GM12878 (cell line): ENCODE results near the gene KIF25. TPM values are rescaled to one million over a fixed set of nuclear protein-coding genes. Genes with fewer than 3 reads are reported as not detected.

Experiments used
- ATAC-seq: fragments of 200-7000 bp; cut with Tn5 transposase; 3 replicates; pipeline ENCODE4 v1.9.1; 2020; ENCODE audit warnings: mild to moderate bottlenecking, moderate library complexity
- BruUV-seq: library from RNA; stranded (reverse); fragments of 400-500 nt; replicated peaks from 2 replicates; lab custom pipeline; 2021; lab: Mats Ljungman, UMichigan
- CTCF ChIA-PET: fragments of 300-600 bp; sonication (Branson Sonifier 250); formaldehyde crosslinking; extraction: SDS; loops from one replicate; lab custom pipeline; 2021; ENCODE audit warnings: inconsistent platforms; lab: Yijun Ruan, JAX
- POLR2A ChIA-PET: fragments of 350-600 bp; formaldehyde crosslinking; extraction: SDS; loops from one replicate; lab custom pipeline; 2021; ENCODE audit warnings: inconsistent platforms; lab: Charles Lee
- RAD21 ChIA-PET: fragments of 300-600 bp; sonication (Branson Sonifier 250); formaldehyde crosslinking; loops from one replicate; lab custom pipeline; 2023; ENCODE audit warnings: antibody characterized with exemption; ENCODE audit not compliant: unreplicated experiment; lab: Charles Lee
- SMC1A ChIA-PET: fragments of 300-600 bp; sonication (Branson Sonifier 250); formaldehyde crosslinking; loops from one replicate; lab custom pipeline; 2023; ENCODE audit not compliant: unreplicated experiment, uncharacterized antibody; lab: Charles Lee
- DNase-seq: peaks from one replicate; pipeline ENCODE4 v3.0.0-alpha.2; 2011; ENCODE audit warnings: low read depth, low spot score
- FAIRE-seq: peaks from 3 replicates; lab custom pipeline; 2011; peaks lifted over from hg19 to GRCh38; lab: Jason Lieb, UNC
- H2AFZ ChIP-seq: 2 replicates; pipeline ENCODE4 v1.6.0; 2011; ENCODE audit warnings: low read depth, low read length, control low read depth; ENCODE audit not compliant: control insufficient read depth
- H3K27ac ChIP-seq: 2 replicates; pipeline ENCODE4 v1.5.1; 2011; ENCODE audit warnings: control low read depth; ENCODE audit not compliant: control insufficient read depth, insufficient read depth
- H3K27me3 ChIP-seq, 2 experiments: replicated peaks in 1 of 2; 2 replicates each; pipeline versions ENCODE4 v1.6.0 to v1.6.1; 2011; ENCODE audit warnings: low read length in 1 of 2; ENCODE audit not compliant: control insufficient read depth in 2 of 2, insufficient read depth in 2 of 2
- H3K36me3 ChIP-seq, 2 experiments: 2 replicates each; pipeline ENCODE4 v1.5.1; 2011; ENCODE audit warnings: low read length in 1 of 2; ENCODE audit not compliant: control insufficient read depth in 2 of 2, insufficient read depth in 2 of 2
- H3K4me1 ChIP-seq: 2 replicates; pipeline ENCODE4 v1.6.1; 2011; ENCODE audit warnings: mild to moderate bottlenecking, low read length, moderate library complexity, mixed read lengths; ENCODE audit not compliant: control insufficient read depth, insufficient read depth
- H3K4me2 ChIP-seq: 2 replicates; pipeline ENCODE4 v1.6.0; 2011; ENCODE audit warnings: control low read depth; ENCODE audit not compliant: control insufficient read depth, insufficient read depth
- H3K4me3 ChIP-seq: fragments of 200-600 bp; sonication (generic); 2 replicates; pipeline ENCODE4 v1.5.1; 2016
- H3K79me2 ChIP-seq: 2 replicates; pipeline ENCODE4 v1.6.0; 2011; ENCODE audit warnings: low read length; ENCODE audit not compliant: control insufficient read depth, insufficient read depth
- H3K9ac ChIP-seq: 2 replicates; pipeline ENCODE4 v1.8.0; 2011; ENCODE audit warnings: low read length, control low read depth, mixed read lengths; ENCODE audit not compliant: control insufficient read depth, insufficient read depth
- H3K9me3 ChIP-seq: replicated peaks from 3 replicates; pipeline ENCODE4 v1.5.1; 2011; ENCODE audit warnings: mild to moderate bottlenecking, low read length; ENCODE audit not compliant: control insufficient read depth, insufficient read depth
- H4K20me1 ChIP-seq: 2 replicates; pipeline ENCODE4 v1.6.0; 2011; ENCODE audit not compliant: control insufficient read depth, insufficient read depth
- NRF1 ChIP-seq: conservative IDR thresholded peaks from 2 replicates; pipeline ENCODE4 v1.6.1; 2011; ENCODE audit warnings: mild to moderate bottlenecking, low read depth, low read length, improper control_type of control experiment
- PAX5 ChIP-seq: IDR thresholded peaks from 2 replicates; pipeline ENCODE4 v1.6.1; 2011; ENCODE audit warnings: low read depth, low read length, borderline replicate concordance
- POLR2AphosphoS5 ChIP-seq: IDR thresholded peaks from 2 replicates; pipeline ENCODE4 v1.6.1; 2011; ENCODE audit warnings: mild to moderate bottlenecking, low read length, inconsistent platforms
- RAD21 ChIP-seq: IDR thresholded peaks from 2 replicates; pipeline ENCODE4 v1.6.1; 2011; ENCODE audit warnings: mild to moderate bottlenecking, low read depth, low read length, moderate library complexity; ENCODE audit not compliant: insufficient read depth
- SMC3 ChIP-seq: IDR thresholded peaks from 2 replicates; pipeline ENCODE4 v1.6.1; 2011; ENCODE audit warnings: low read length, improper control_type of control experiment, borderline replicate concordance
- SREBF2 ChIP-seq: IDR thresholded peaks from 2 replicates; pipeline ENCODE4 v1.6.1; 2012; ENCODE audit warnings: mild to moderate bottlenecking, low read length
- SUPT20H ChIP-seq: IDR thresholded peaks from 2 replicates; pipeline ENCODE4 v1.6.1; 2011; ENCODE audit warnings: low read depth, mild to moderate bottlenecking, low read length, moderate library complexity, borderline replicate concordance; ENCODE audit not compliant: control insufficient read depth
- SUZ12 ChIP-seq: fragments of 200-600 bp; sonication (generic); IDR thresholded peaks from one replicate; pipeline ENCODE4 v1.6.1; 2018; ENCODE audit warnings: antibody characterized with exemption, mild to moderate bottlenecking; ENCODE audit not compliant: unreplicated experiment
- WRNIP1 ChIP-seq: IDR thresholded peaks from 2 replicates; pipeline ENCODE4 v1.6.1; 2011; ENCODE audit warnings: low read depth, low read length, improper control_type of control experiment, borderline replicate concordance
- YBX1 ChIP-seq: fragments of 450-650 bp; IDR thresholded peaks from 2 replicates; pipeline ENCODE4 v1.6.1; 2016; ENCODE audit warnings: antibody characterized with exemption
- WGBS: methylation state at CpG from one replicate; pipeline ENCODE4 v1.1.6; 2016; ENCODE audit warnings: low lambda C conversion rate; ENCODE audit not compliant: insufficient replicate concordance, insufficient coverage; ENCODE audit errors: missing lambda C conversion rate; 5-methylcytosine and 5-hydroxymethylcytosine counted together
- in situ Hi-C: fragments of 300-500 bp; cut with MboI; formaldehyde crosslinking; loops from 9 replicates; pipeline ENCODE4 v1.14.3; 2018; ENCODE audit warnings: mixed read lengths
- intact Hi-C: fragments of 100-400 bp; cut with micrococcal nuclease; formaldehyde crosslinking; loops from one replicate; pipeline ENCODE4 v1.14.2; 2022; ENCODE audit not compliant: unreplicated experiment
- polyA plus RNA-seq, 11 experiments: library from polyadenylated mRNA; depleted of rRNA in 4 of 11; unstranded in 6 of 11; stranded (reverse) in 5 of 11; fragments of >200 nt; fragmentation: Nextera tagmentation in 4 of 11; fragmentation: Illumina TruSeq in 1 of 11; extraction: Ambion mirVana in 4 of 11; extraction: Trizol in 1 of 11; gene quantifications; 1 replicate in 1 of 11; 2 replicates in 10 of 11; pipeline versions ENCODE4 v1.2.1 to v1.2.3, GENCODE V29; 2011 to 2016; ENCODE audit warnings: inconsistent platforms in 2 of 11, missing spikeins in 2 of 11, low read depth in 1 of 11
- total RNA-seq, 4 experiments: library from RNA; depleted of rRNA in 3 of 4; stranded (reverse); fragments of >200 nt in 3 of 4; fragmentation: Illumina TruSeq in 1 of 4; extraction: Trizol in 1 of 4; gene quantifications; 2 replicates each; pipeline versions ENCODE4 v1.2.1 to v1.2.3, GENCODE V29; 2013 to 2021

The KIF25 gene
- total and polyA plus RNA-seq, 10 of the 15 experiments (the other 5 are each of a cell fraction or from before 2014, with no cell fraction given) = not detected

GRCh38 chr6:167960579-167960978 lies 36.9 kb upstream of the KIF25 start:
- no peak overlapping the region for H3K4me3 ChIP-seq
- no peak for TF ChIP-seq RAD21
- no peak for TF ChIP-seq WRNIP1
- TF ChIP-seq NRF1 = no peak
- TF ChIP-seq POLR2AphosphoS5 = no peak
- no peak for TF ChIP-seq SUZ12
- TF ChIP-seq PAX5 = no peak
- TF ChIP-seq YBX1 = no peak
- TF ChIP-seq SREBF2 = no peak
- no peak for TF ChIP-seq SMC3
- no peak for TF ChIP-seq SUPT20H
- no peak overlapping the region for H3K4me2 ChIP-seq
- H3K27me3 ChIP-seq = no peaks in the 10 kb centered on the region
- ChIA-PET RAD21 (no interaction called here), POLR2A (no interaction called here), SMC1A (no interaction called here), CTCF (interaction anchor here (0.7 kb wide), 1 partner anchor 10 kb away, joined by 3 read pairs; no protein-coding TSS in a partner anchor)
- H3K79me2 ChIP-seq = no peaks in the 10 kb centered on the region
- no peak for DNase-seq
- intact Hi-C loops (no loop called here), in situ Hi-C loops (no loop called here)
- no peak overlapping the region for H3K27ac ChIP-seq
- H4K20me1 ChIP-seq = no peaks in the 10 kb centered on the region
- 89% methylated on average over 5 of the region's 5 CpGs for WGBS
- no peaks in the 10 kb centered on the region for H3K4me1 ChIP-seq
- BruUV-seq = no TSS peak
- no peak overlapping the region for H3K9ac ChIP-seq
- peaks cover 2 to 5% of the 10 kb centered on the region in 2 experiments; a peak in 3 of 4 replicates for H3K36me3 ChIP-seq
- ATAC-seq = no peak
- no peaks in the 10 kb centered on the region for H3K9me3 ChIP-seq
- H2AFZ ChIP-seq = no peak overlapping the region
- FAIRE-seq = no peak
